Esophagus muscularis mucosa (tissue), 4 donors: ENCODE results near the gene ACADSB. TPM values are rescaled to one million over a fixed set of nuclear protein-coding genes. Genes with fewer than 3 reads are reported as not detected.
A peak's percentile ranks its signal among the peaks of the same experiment; 100 is the strongest.

ENCODE experiments used
- DNase-seq: peaks from one replicate; pipeline ENCODE4 v3.0.0-alpha.2; 2017; ENCODE audit errors: extremely low spot score
- H3K27ac ChIP-seq, 4 donors: fragments of 200-600 bp; sonication (generic); replicated peaks in 1 of 4; 1 replicate in 3 of 4; 2 replicates in 1 of 4; pipeline ENCODE4 v1.5.1; 2016 to 2019; ENCODE audit warnings: mild to moderate bottlenecking in 1 of 4
- H3K27me3 ChIP-seq, 4 donors: fragments of 200-600 bp; sonication (generic); one replicate each; pipeline versions ENCODE4 v1.5.1 to v1.6.0; 2016 to 2019
- H3K36me3 ChIP-seq, 4 donors: fragments of 200-600 bp; sonication (generic); one replicate each; pipeline ENCODE4 v1.5.1; 2016 to 2019
- H3K4me1 ChIP-seq, 4 donors: fragments of 200-600 bp; sonication (generic); one replicate each; pipeline ENCODE4 v1.5.1; 2016 to 2019
- H3K4me3 ChIP-seq, 4 donors: fragments of 200-600 bp; sonication (generic); 1 replicate in 2 of 4; 2 replicates in 2 of 4; pipeline ENCODE4 v1.5.1; 2016 to 2019; ENCODE audit warnings: mild to moderate bottlenecking in 4 of 4, moderate library complexity in 1 of 4
- H3K9me3 ChIP-seq, 4 donors: fragments of 200-600 bp; sonication (generic); 1 replicate in 3 of 4; 2 replicates in 1 of 4; pipeline ENCODE4 v1.5.1; 2016 to 2019
- CTCF ChIP-seq, 3 experiments: fragments of 200-600 bp in 2 of 3; fragments of 450-650 bp in 1 of 3; sonication (generic) in 2 of 3; IDR thresholded peaks; one replicate each; pipeline ENCODE4 v1.5.1; 2017 to 2019; ENCODE audit warnings: antibody characterized with exemption in 3 of 3, mild to moderate bottlenecking in 2 of 3, moderate library complexity in 1 of 3
- EP300 ChIP-seq: sonication (generic); formaldehyde crosslinking; IDR thresholded peaks from one replicate; pipeline ENCODE4 v1.6.1; 2017; ENCODE audit warnings: antibody characterized with exemption
- POLR2A ChIP-seq: fragments of 450-650 bp; IDR thresholded peaks from one replicate; pipeline ENCODE4 v1.6.1; 2017; ENCODE audit warnings: antibody characterized with exemption, moderate library complexity, mild to moderate bottlenecking, low read depth
- POLR2AphosphoS5 ChIP-seq, 2 donors: sonication (generic); formaldehyde crosslinking; IDR thresholded peaks; one replicate each; pipeline ENCODE4 v1.6.1; 2017; ENCODE audit warnings: antibody characterized with exemption in 2 of 2
- WGBS: methylation state at CpG from one replicate; pipeline ENCODE4 v1.1.5; 2018; 5-methylcytosine and 5-hydroxymethylcytosine counted together
- intact Hi-C: fragments of 100-400 bp; cut with DNase I; formaldehyde crosslinking; loops from one replicate; pipeline ENCODE4 v1.15.1; 2023
- total RNA-seq, 4 donors: library from RNA; depleted of rRNA; stranded (reverse); fragments of >200 nt; gene quantifications; one replicate each; pipeline versions ENCODE4 v1.1.0 to v1.2.1, GENCODE V29; 2016

The ACADSB gene
- total RNA-seq, 4 donors from 2014 or later: 12.9 to 19.1 (median 14.0) TPM

- DNase-seq: no peak
- 5% methylated on average over 24 of the region's 30 CpGs for WGBS
- Histone ChIP-seq H3K27me3 (no peaks in the 10 kb centered on the region), H3K4me1 (peaks cover 41 to 60% (median 57%) of the 10 kb centered on the region in 4 donors), H3K36me3 (peaks cover 0 to 6% (median 2%) of the 10 kb centered on the region in 4 donors), H3K9me3 (no peaks in the 10 kb centered on the region), H3K4me3 (peak overlapping the region; percentile 91 to 99 (median 98)), H3K27ac (peak overlapping the region; percentile 90 to 95 (median 94))
- TF ChIP-seq POLR2AphosphoS5 (IDR thresholded peaks at IDR 0.05) (peak in 1 of 2 donors; percentile 19), POLR2A (no peak)
- intact Hi-C loops: loop anchor here (2.0 kb wide), 2 partner anchors 27 to 55 kb away; partner anchors contain the start of gene PSTK
Observed at GRCh38 chr10:123007558-123008354, 1.1 kb upstream of the ACADSB start.

- peaks cover 0 to 9% (median 3%) of the 10 kb centered on the region in 4 donors for H3K36me3 ChIP-seq
- no peak for DNase-seq
- H3K27ac ChIP-seq: peak overlapping the region; percentile 90 to 95 (median 94)
- no peaks in the 10 kb centered on the region for H3K27me3 ChIP-seq
- WGBS: 1% methylated on average over 17 of the region's 34 CpGs
- TF ChIP-seq CTCF (IDR thresholded peaks at IDR 0.05) (no peak), POLR2A (no peak), EP300 (no peak), POLR2AphosphoS5 (IDR thresholded peaks at IDR 0.05) (no peak)
- peaks cover 36 to 56% (median 52%) of the 10 kb centered on the region in 4 donors for H3K4me1 ChIP-seq
- intact Hi-C loops: loop anchor here (2.0 kb wide), 2 partner anchors 28 to 56 kb away; partner anchors contain the start of gene PSTK
- no peaks in the 10 kb centered on the region for H3K9me3 ChIP-seq
- H3K4me3 ChIP-seq: peak overlapping the region; percentile 91 to 99 (median 98)
Observed at GRCh38 chr10:123009105-123009820, 457 bp downstream of the ACADSB start.

GRCh38 chr10:123011987-123012386, 3.2 kb downstream of the ACADSB start:
- no peak for DNase-seq
- Histone ChIP-seq H3K4me3 (no peak overlapping the region), H3K4me1 (peaks cover 20 to 33% (median 27%) of the 10 kb centered on the region in 4 donors), H3K36me3 (peaks cover 0 to 9% (median 3%) of the 10 kb centered on the region in 4 donors), H3K27me3 (no peaks in the 10 kb centered on the region), H3K9me3 (no peaks in the 10 kb centered on the region), H3K27ac (no peak overlapping the region)
- 71% methylated on average over 3 of the region's 3 CpGs for WGBS
- TF ChIP-seq POLR2A (no peak), POLR2AphosphoS5 (IDR thresholded peaks at IDR 0.05) (no peak), EP300 (no peak), CTCF (IDR thresholded peaks at IDR 0.05) (no peak)
- intact Hi-C loops: no loop called here

GRCh38 chr10:123013456-123014419, 4.9 kb downstream of the ACADSB start:
- Histone ChIP-seq H3K27me3 (no peaks in the 10 kb centered on the region), H3K36me3 (peaks cover 0 to 9% (median 3%) of the 10 kb centered on the region in 4 donors), H3K4me3 (no peak overlapping the region), H3K27ac (no peak overlapping the region), H3K4me1 (peaks cover 12 to 24% (median 17%) of the 10 kb centered on the region in 4 donors), H3K9me3 (no peaks in the 10 kb centered on the region)
- intact Hi-C loops: no loop called here
- DNase-seq: no peak
- WGBS: 96% methylated on average over 23 of the region's 43 CpGs
- TF ChIP-seq POLR2A (no peak), CTCF (IDR thresholded peaks at IDR 0.05) (no peak), EP300 (no peak), POLR2AphosphoS5 (IDR thresholded peaks at IDR 0.05) (no peak)
